SK-N-MC (cell line): ENCODE data around the gene ZNF761.
"Not testable (repeated sequence)": the region's sequence is repeated elsewhere in the genome, so short reads cannot be mapped to it uniquely, and the experiment has no call there.

Experiments
- EZH2 ChIP-seq: fragments of 200-600 bp; sonication (generic); IDR thresholded peaks from one replicate; pipeline ENCODE4 v1.6.1; 2017; ENCODE audit warnings: antibody characterized with exemption
- FOXP2 ChIP-seq: optimal IDR thresholded peaks from 2 replicates; pipeline ENCODE3; 2011; ENCODE audit warnings: mild to moderate bottlenecking, moderate library complexity; ENCODE audit not compliant: insufficient read depth; ENCODE audit errors: extremely low read length, control extremely low read depth
- POLR2AphosphoS5 ChIP-seq: IDR thresholded peaks from 2 replicates; pipeline ENCODE4 v1.6.1; 2012; ENCODE audit warnings: mild to moderate bottlenecking, low read depth, low read length, borderline replicate concordance

DNA sequence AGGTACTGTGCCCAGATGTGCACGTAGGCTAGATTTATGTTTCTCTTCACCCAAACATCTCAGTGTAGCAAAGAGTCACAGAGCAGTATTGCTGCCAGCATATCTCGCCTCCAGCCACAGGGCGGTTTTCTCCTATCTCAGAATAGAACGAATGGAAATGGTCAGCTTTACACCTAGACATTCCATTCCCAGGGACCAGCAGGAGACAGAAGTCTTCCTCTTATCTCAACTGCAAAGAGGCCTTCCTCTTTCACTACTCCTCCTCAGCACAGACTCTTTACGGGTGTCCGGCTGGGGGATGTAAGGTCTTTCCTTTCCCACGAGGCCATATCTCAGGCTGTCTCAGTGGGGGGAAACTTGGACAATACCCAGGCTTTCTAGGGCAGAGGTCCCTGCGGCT lies 36.8 kb downstream of the ZNF761 start:
- TF ChIP-seq EZH2, POLR2AphosphoS5, FOXP2: not testable (repeated sequence)
